CD14-positive monocyte (primary cell): ENCODE data around the gene SUSD4. TPM values are rescaled to one million over a fixed set of nuclear protein-coding genes. Genes with fewer than 3 reads are reported as not detected.
A peak's percentile ranks its signal among the peaks of the same experiment; 100 is the strongest.

ENCODE experiments used
- DNase-seq, 3 donors: peaks; one replicate each; pipeline ENCODE4 v3.0.0-alpha.2; 2011 to 2022
- H2AFZ ChIP-seq: 2 replicates; pipeline ENCODE4 v1.6.0; 2012; ENCODE audit warnings: mild to moderate bottlenecking, low read depth, low read length, inconsistent platforms; ENCODE audit not compliant: insufficient read depth, poor library complexity, severe bottlenecking
- H3K27ac ChIP-seq, 2 donors: 1 replicate in 1 of 2; 2 replicates in 1 of 2; pipeline ENCODE4 v1.5.1; 2012 to 2013; ENCODE audit warnings: low read length in 2 of 2, control low read depth in 1 of 2, inconsistent platforms in 1 of 2, low read depth in 1 of 2, mild to moderate bottlenecking in 1 of 2
- H3K27me3 ChIP-seq, 2 donors: one replicate each; pipeline versions ENCODE4 v1.6.0 to v1.6.1; 2011 to 2013; ENCODE audit warnings: low read length in 2 of 2; ENCODE audit not compliant: control insufficient read depth in 2 of 2, insufficient read depth in 2 of 2
- H3K36me3 ChIP-seq, 2 donors: replicated peaks in 1 of 2; 1 replicate in 1 of 2; 2 replicates in 1 of 2; pipeline versions ENCODE4 v1.5.1 to v1.6.1; 2012 to 2013; ENCODE audit warnings: low read length in 2 of 2, control low read depth in 1 of 2, inconsistent platforms in 1 of 2, mild to moderate bottlenecking in 1 of 2; ENCODE audit not compliant: insufficient read depth in 2 of 2, control insufficient read depth in 1 of 2
- H3K4me1 ChIP-seq, 2 donors: 1 replicate in 1 of 2; 2 replicates in 1 of 2; pipeline versions ENCODE4 v1.5.1 to v1.6.1; 2012 to 2013; ENCODE audit warnings: low read length in 2 of 2, control low read depth in 1 of 2, inconsistent platforms in 1 of 2, mild to moderate bottlenecking in 1 of 2, moderate library complexity in 1 of 2; ENCODE audit not compliant: insufficient read depth in 2 of 2, control insufficient read depth in 1 of 2
- H3K4me2 ChIP-seq: replicated peaks from 2 replicates; pipeline ENCODE3; 2012; ENCODE audit warnings: low read length, moderate library complexity, mild to moderate bottlenecking; ENCODE audit not compliant: poor library complexity, severe bottlenecking; ENCODE audit errors: extremely low read depth
- H3K4me3 ChIP-seq, 3 experiments: fragments of 200-600 bp in 1 of 3; sonication (generic) in 1 of 3; replicated peaks in 1 of 3; 1 replicate in 2 of 3; 2 replicates in 1 of 3; pipeline ENCODE4 v1.5.1; 2011 to 2013; ENCODE audit warnings: low read length in 3 of 3, mild to moderate bottlenecking in 3 of 3, control low read depth in 2 of 3, low read depth in 2 of 3, inconsistent platforms in 1 of 3, moderate library complexity in 1 of 3
- H3K79me2 ChIP-seq: 2 replicates; pipeline ENCODE4 v1.6.0; 2012; ENCODE audit warnings: mild to moderate bottlenecking, control low read depth, inconsistent platforms, low read length, moderate library complexity; ENCODE audit not compliant: insufficient read depth
- H3K9ac ChIP-seq: 2 replicates; pipeline ENCODE4 v1.6.0; 2017; ENCODE audit warnings: low read length, mild to moderate bottlenecking; ENCODE audit not compliant: insufficient read depth, poor library complexity, severe bottlenecking
- H3K9me3 ChIP-seq, 2 donors: replicated peaks in 1 of 2; 1 replicate in 1 of 2; 2 replicates in 1 of 2; pipeline versions ENCODE4 v1.5.1 to v1.6.1; 2012 to 2013; ENCODE audit warnings: low read length in 2 of 2, control low read depth in 1 of 2; ENCODE audit not compliant: control insufficient read depth in 1 of 2, insufficient read depth in 1 of 2
- H4K20me1 ChIP-seq: 2 replicates; pipeline ENCODE4 v1.6.0; 2012; ENCODE audit warnings: mild to moderate bottlenecking, low read length, control low read depth, moderate library complexity; ENCODE audit not compliant: insufficient read depth
- H3K27ac Mint-ChIP-seq, 7 donors: one replicate each; pipeline ENCODE4 v1.8.0; 2020; ENCODE audit warnings: mild to moderate bottlenecking in 7 of 7, mixed read lengths in 7 of 7, moderate library complexity in 6 of 7, inconsistent platforms in 2 of 7
- H3K27me3 Mint-ChIP-seq, 3 donors: one replicate each; pipeline ENCODE4 v1.8.0; 2021 to 2022; ENCODE audit warnings: low read depth in 3 of 3, mild to moderate bottlenecking in 3 of 3, mixed read lengths in 3 of 3, moderate library complexity in 3 of 3, inconsistent platforms in 1 of 3
- H3K36me3 Mint-ChIP-seq, 2 donors: one replicate each; pipeline ENCODE4 v1.8.0; 2020; ENCODE audit warnings: mixed read lengths in 2 of 2, inconsistent platforms in 1 of 2, mild to moderate bottlenecking in 1 of 2
- H3K4me1 Mint-ChIP-seq: one replicate; pipeline ENCODE4 v1.8.0; 2020; ENCODE audit warnings: mild to moderate bottlenecking, mixed read lengths
- H3K4me3 Mint-ChIP-seq, 2 donors: one replicate each; pipeline ENCODE4 v1.8.0; 2020; ENCODE audit warnings: mild to moderate bottlenecking in 2 of 2, mixed read lengths in 2 of 2, moderate library complexity in 1 of 2
- H3K9me3 Mint-ChIP-seq, 7 donors: one replicate each; pipeline ENCODE4 v1.8.0; 2020 to 2022; ENCODE audit warnings: mixed read lengths in 7 of 7, mild to moderate bottlenecking in 6 of 7, moderate library complexity in 6 of 7, inconsistent platforms in 2 of 7
- WGBS: methylation state at CpG from one replicate; pipeline ENCODE4 v1.1.5; 2013; ENCODE audit warnings: missing lambda C conversion rate; ENCODE audit not compliant: insufficient coverage; 5-methylcytosine and 5-hydroxymethylcytosine counted together
- intact Hi-C, 2 donors: fragments of 100-400 bp; cut with micrococcal nuclease; formaldehyde crosslinking; loops; one replicate each; pipeline versions ENCODE4 v1.15.0 to v1.15.1; 2023
- polyA plus RNA-seq, 3 donors: library from polyadenylated mRNA; depleted of rRNA in 1 of 3; unstranded in 2 of 3; stranded (reverse) in 1 of 3; fragments of 300-500 nt in 2 of 3; fragments of >200 nt in 1 of 3; fragmentation: Illumina TruSeq in 2 of 3; gene quantifications; 1 replicate in 2 of 3; 2 replicates in 1 of 3; pipeline ENCODE4 v1.2.3, GENCODE V29; 2012 to 2021
- TF ChIP-seq, protein P1 (sequence below): fragments of 200-600 bp; IDR thresholded peaks from one replicate; pipeline ENCODE4 v1.8.0; 2022; ENCODE audit warnings: antibody characterized with exemption, mild to moderate bottlenecking

The SUSD4 gene
- polyA plus RNA-seq, 3 donors, result 0.34 to 0.92 (median 0.50) TPM

- TF ChIP-seq, protein P1, sequence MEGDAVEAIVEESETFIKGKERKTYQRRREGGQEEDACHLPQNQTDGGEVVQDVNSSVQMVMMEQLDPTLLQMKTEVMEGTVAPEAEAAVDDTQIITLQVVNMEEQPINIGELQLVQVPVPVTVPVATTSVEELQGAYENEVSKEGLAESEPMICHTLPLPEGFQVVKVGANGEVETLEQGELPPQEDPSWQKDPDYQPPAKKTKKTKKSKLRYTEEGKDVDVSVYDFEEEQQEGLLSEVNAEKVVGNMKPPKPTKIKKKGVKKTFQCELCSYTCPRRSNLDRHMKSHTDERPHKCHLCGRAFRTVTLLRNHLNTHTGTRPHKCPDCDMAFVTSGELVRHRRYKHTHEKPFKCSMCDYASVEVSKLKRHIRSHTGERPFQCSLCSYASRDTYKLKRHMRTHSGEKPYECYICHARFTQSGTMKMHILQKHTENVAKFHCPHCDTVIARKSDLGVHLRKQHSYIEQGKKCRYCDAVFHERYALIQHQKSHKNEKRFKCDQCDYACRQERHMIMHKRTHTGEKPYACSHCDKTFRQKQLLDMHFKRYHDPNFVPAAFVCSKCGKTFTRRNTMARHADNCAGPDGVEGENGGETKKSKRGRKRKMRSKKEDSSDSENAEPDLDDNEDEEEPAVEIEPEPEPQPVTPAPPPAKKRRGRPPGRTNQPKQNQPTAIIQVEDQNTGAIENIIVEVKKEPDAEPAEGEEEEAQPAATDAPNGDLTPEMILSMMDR, result no peak
- peaks cover 7 to 23% (median 10%) of the 10 kb centered on the region in 3 donors for H3K27me3 Mint-ChIP-seq
- no peak overlapping the region for H3K27ac Mint-ChIP-seq
- Histone ChIP-seq H3K9ac (no peak overlapping the region), H4K20me1 (no peaks in the 10 kb centered on the region), H3K27ac (no peak overlapping the region), H3K4me3 (no peak overlapping the region), H3K4me2 (no peak overlapping the region), H3K79me2 (no peaks in the 10 kb centered on the region), H3K36me3 (no peaks in the 10 kb centered on the region), H3K27me3 (peaks cover 0 to 2% of the 10 kb centered on the region in 2 donors), H3K4me1 (no peaks in the 10 kb centered on the region), H3K9me3 (no peaks in the 10 kb centered on the region), H2AFZ (no peak overlapping the region)
- H3K36me3 Mint-ChIP-seq, result no peaks in the 10 kb centered on the region
- WGBS, result 98% methylated on average over 6 of the region's 7 CpGs
- intact Hi-C loops, result no loop called here
- no peak for DNase-seq
- peaks cover 4% of the 10 kb centered on the region for H3K4me1 Mint-ChIP-seq
- peaks cover 0 to 2% (median 0%) of the 10 kb centered on the region in 7 donors for H3K9me3 Mint-ChIP-seq
- H3K4me3 Mint-ChIP-seq, result no peak overlapping the region
Observed at GRCh38 chr1:223260712-223261111, 103.3 kb downstream of the SUSD4 start.

- no peak for DNase-seq
- peaks cover 0 to 2% (median 0%) of the 10 kb centered on the region in 7 donors for H3K9me3 Mint-ChIP-seq
- H3K36me3 Mint-ChIP-seq, result no peaks in the 10 kb centered on the region
- H3K27ac Mint-ChIP-seq, result peak overlapping the region in 1 of 7 donors; percentile 18
- H3K9ac ChIP-seq, result no peak overlapping the region
- no peaks in the 10 kb centered on the region for H3K4me1 ChIP-seq
- H3K4me1 Mint-ChIP-seq, result peaks cover 4% of the 10 kb centered on the region
- no peaks in the 10 kb centered on the region for H3K9me3 ChIP-seq
- no peak overlapping the region for H3K4me3 ChIP-seq
- no peaks in the 10 kb centered on the region for H3K27me3 ChIP-seq
- H3K79me2 ChIP-seq, result no peaks in the 10 kb centered on the region
- no peak overlapping the region for H3K4me2 ChIP-seq
- intact Hi-C loops, result no loop called here
- TF ChIP-seq, protein P1, result no peak
- H4K20me1 ChIP-seq, result no peaks in the 10 kb centered on the region
- no peaks in the 10 kb centered on the region for H3K36me3 ChIP-seq
- H3K27ac ChIP-seq, result no peak overlapping the region
- no peak overlapping the region for H3K4me3 Mint-ChIP-seq
- H2AFZ ChIP-seq, result no peak overlapping the region
- WGBS, result 100% methylated on average over 1 of the region's 3 CpGs
- peaks cover 5 to 24% (median 11%) of the 10 kb centered on the region in 3 donors for H3K27me3 Mint-ChIP-seq
Observed at GRCh38 chr1:223259462-223259861, 104.5 kb downstream of the SUSD4 start.
